ENCODE data around the gene DCAF10. TPM values are rescaled to one million over a fixed set of nuclear protein-coding genes. Genes with fewer than 3 reads are reported as not detected.

DCAF10 gene
- total RNA-seq, 2 donors from 2014 or later, result 16.9 to 19.1 TPM

DNA sequence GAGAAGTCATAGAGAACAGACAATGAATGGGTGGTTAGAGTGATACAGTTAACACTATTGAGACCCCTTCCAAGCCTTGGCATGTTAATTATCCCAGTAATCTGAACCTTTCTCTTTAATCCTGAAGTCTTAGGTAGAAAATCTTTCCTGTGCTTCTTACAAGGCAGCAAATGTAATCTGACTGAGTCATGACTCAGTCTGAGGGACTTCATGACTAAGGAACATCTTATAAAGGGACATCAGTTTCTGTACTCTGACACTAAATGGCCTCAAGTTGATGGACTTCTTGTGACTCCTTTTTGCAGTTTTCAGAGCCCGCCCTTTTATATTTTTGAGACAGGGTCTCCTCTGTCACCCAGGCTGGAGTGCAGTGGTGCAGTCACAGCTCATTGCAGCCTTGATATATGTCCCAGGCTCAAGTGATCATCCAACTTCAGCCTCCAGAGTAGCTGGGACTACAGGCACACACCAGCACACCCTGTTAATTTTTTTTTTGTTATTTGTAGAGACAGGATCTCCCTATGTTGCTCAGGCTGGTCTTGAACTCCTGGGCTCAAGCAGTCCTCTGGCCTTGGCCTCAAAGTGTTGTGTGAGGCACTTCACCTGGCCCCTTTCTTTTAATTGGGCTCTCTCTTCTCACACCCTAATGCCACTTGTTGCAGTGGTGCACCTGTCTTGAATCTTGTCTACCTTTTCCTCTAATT is 25.2 kb upstream of the DCAF10 start:
- Mint-ChIP-seq H3K4me3 (no peak overlapping the region), H3K27ac (no peak overlapping the region), H3K4me1 (ENCODE audit: low read depth in 2 of 2) (peaks cover 0 to 8% of the 10 kb centered on the region in 2 donors), H3K9me3 (no peaks in the 10 kb centered on the region), H3K36me3 (peaks cover 13% of the 10 kb centered on the region), H3K27me3 (no peaks in the 10 kb centered on the region)
- no peak for DNase-seq (ENCODE audit: low spot score)
- ATAC-seq, result no peak

DNA sequence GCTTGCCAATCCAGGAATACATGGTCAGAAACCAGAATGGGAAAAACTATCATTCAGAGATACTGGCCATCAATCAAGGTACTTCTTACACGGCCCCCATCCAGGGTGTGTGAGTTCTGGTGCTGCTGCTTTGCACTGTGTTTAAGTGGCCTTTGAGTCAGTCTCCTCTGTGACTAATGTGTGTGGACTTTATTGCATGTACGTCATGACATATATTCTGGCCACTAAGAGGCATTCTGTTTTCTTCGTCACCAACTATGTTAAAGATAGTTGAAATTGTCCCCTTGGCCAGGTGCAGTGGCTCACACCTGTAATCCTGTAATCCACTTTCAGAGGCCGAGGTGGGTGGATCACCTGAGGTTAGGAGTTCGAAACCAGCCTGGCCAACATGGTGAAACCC is 24.3 kb upstream of the DCAF10 start:
- Mint-ChIP-seq H3K4me3 (no peak overlapping the region), H3K9me3 (no peaks in the 10 kb centered on the region), H3K27ac (no peak overlapping the region), H3K27me3 (no peaks in the 10 kb centered on the region), H3K36me3 (peaks cover 23% of the 10 kb centered on the region), H3K4me1 (ENCODE audit: low read depth in 2 of 2) (peaks cover 8 to 9% of the 10 kb centered on the region in 2 donors)
- DNase-seq (ENCODE audit: low spot score) (no peak), ATAC-seq (no peak)

DNA sequence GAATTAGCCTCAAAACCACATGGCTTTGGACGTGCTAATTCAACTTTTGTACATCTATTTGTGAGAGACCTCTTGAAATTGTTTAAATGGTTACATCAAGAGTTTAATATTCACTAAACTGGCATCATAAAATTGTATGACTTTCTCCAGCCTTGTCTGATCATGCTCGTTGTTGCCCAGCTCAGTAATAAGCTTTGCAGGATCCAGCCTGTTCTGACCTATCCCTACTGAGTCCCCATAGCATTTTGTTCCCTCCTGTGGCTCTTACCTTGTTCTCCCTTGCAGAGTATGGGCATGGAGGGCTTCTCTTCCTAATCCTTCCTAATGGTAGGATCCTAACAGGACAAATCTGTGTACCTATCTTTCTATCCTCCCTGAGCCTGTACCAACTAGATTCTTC is 22.1 kb upstream of the DCAF10 start:
- H3K27ac Mint-ChIP-seq, result peak overlapping the region in 1 of 2 donors; percentile 20
- H3K4me3 Mint-ChIP-seq, result no peak overlapping the region
- peaks cover 25 to 29% of the 10 kb centered on the region in 2 donors for H3K4me1 Mint-ChIP-seq (ENCODE audit: low read depth in 2 of 2)
- no peaks in the 10 kb centered on the region for H3K9me3 Mint-ChIP-seq
- H3K27me3 Mint-ChIP-seq, result no peaks in the 10 kb centered on the region
- peaks cover 43% of the 10 kb centered on the region for H3K36me3 Mint-ChIP-seq
- no peak for ATAC-seq
- DNase-seq (ENCODE audit: low spot score), result no peak

DNA sequence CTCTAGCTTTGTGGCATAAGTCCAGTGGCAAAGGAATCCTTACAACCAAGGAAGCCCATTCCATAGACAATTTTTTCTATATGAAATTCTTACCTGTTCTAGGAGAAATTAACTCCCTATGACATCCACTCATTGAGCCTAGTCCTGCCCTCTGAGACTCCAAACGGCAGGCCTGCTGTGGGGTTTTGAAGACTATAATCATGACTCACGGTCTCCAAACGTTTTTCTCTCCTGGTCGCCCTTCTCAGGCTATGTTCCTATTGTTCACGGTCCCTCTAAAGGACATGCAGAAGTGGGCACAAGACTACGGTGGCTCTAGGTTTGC is 16.3 kb upstream of the DCAF10 start:
- ATAC-seq (no peak), DNase-seq (ENCODE audit: low spot score) (no peak)
- Mint-ChIP-seq H3K36me3 (peaks cover 31% of the 10 kb centered on the region), H3K27ac (peak overlapping the region; percentile 99), H3K27me3 (peaks cover 0 to 2% of the 10 kb centered on the region in 2 donors), H3K9me3 (no peaks in the 10 kb centered on the region), H3K4me3 (peak overlapping the region; percentile 99), H3K4me1 (ENCODE audit: low read depth in 2 of 2) (peaks cover 27 to 38% of the 10 kb centered on the region in 2 donors)

DNA sequence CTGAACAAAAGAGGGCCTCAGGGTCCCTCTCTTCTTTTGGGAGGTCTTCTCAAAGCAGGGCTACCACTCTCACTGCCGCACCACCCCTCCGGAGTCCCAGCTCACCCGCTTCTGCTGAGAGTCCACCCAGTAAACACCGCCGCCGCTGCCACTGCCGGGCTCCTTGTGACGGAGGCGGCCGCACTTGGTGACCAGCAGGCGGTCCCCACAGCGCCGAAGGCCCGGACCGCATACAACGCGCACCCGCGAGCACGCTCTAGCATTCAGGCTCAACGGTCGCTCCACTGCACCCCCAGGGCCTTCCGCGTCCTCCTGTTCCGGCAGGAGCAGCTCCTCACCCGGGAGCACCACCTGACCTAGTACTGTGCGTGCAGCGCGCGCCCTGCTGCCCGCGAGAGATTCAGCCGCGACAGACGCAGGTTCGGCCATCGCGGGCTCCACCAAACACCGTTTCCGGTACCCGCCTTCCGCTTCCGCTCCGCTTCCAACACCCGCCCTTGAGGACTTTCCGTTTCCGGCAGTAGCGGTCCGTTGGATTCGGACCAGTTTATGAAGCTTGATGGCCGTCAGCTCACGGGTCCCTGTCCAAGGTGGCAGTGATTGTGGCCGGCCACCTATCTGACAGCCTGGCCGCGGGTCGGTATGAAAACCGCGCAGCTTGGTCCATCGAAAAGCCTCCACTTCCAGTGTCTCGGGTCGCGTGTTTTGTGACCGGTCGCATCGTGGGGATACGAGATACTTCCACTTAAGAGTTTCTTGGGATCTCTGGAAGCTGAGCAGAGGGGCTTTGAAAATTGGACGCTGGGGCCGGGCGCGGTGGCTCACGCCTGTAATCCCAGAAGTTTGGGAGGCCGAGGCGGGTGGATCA is 15.7 kb upstream of the DCAF10 start, which contains the start of gene EXOSC3:
Gene EXOSC3 (minus strand): TSS at position 449 of the 868 bp plus-strand sequence. CDS start 20 bp downstream, at position 429.
- peak within 1 kb of the TSS; percentile 99 for H3K4me3 Mint-ChIP-seq
- no peaks in the 10 kb centered on the region for H3K9me3 Mint-ChIP-seq
- peaks cover 27 to 38% of the 10 kb centered on the region in 2 donors for H3K4me1 Mint-ChIP-seq (ENCODE audit: low read depth in 2 of 2)
- DNase-seq (ENCODE audit: low spot score) (peak; percentile 93), ATAC-seq (peak; percentile 94 to 95)
- H3K27me3 Mint-ChIP-seq, result peaks cover 0 to 2% of the 10 kb centered on the region in 2 donors
- H3K27ac Mint-ChIP-seq, result peak within 1 kb of the TSS; percentile 99
- H3K36me3 Mint-ChIP-seq, result peaks cover 31% of the 10 kb centered on the region

DNA sequence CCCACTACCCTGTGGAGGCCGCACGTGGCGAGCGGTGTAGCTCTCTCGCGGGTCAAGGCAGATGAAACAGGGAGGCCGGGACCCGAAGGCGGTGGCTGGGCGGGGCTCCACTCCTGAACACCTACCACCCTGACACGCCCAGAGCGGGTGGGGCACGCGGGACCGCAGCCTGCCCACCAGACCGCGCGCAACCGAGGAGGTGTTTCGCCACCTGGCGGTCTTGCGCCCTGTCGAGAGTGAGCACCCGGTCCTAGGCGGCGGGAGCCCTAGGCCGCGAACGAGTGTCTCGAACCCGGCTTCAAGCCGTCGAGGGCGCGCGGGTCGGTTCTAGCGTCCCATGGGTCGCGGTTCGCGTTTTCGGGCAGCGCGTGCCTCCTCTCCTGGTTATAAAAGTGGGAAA is 13.5 kb upstream of the DCAF10 start:
- no peak overlapping the region for H3K27ac Mint-ChIP-seq
- no peak overlapping the region for H3K4me3 Mint-ChIP-seq
- H3K4me1 Mint-ChIP-seq (ENCODE audit: low read depth in 2 of 2), result peaks cover 20 to 22% of the 10 kb centered on the region in 2 donors
- ATAC-seq (no peak), DNase-seq (ENCODE audit: low spot score) (no peak)
- peaks cover 0 to 7% of the 10 kb centered on the region in 2 donors for H3K27me3 Mint-ChIP-seq
- H3K36me3 Mint-ChIP-seq, result peaks cover 13% of the 10 kb centered on the region
- H3K9me3 Mint-ChIP-seq, result no peaks in the 10 kb centered on the region

DNA sequence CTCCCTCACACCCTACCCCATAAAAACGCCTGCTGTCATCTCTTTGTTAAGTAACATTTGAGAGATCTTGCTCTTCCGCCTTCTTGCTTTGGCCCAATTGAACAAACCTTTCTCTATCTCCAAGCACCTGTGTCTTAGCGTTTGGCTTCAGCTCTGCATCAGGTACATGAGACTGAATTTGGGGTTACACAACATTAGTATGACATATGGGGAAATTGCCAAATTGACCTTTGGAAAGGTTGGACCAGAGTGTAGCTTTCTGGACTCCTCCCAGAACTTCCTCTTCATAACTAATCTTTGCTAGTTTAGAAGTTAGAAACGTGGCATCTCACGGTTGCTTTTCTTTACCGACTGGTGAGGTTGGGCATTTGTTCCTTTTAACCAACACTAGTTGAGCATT is 12.3 kb upstream of the DCAF10 start:
- Mint-ChIP-seq H3K27me3 (peaks cover 0 to 7% of the 10 kb centered on the region in 2 donors), H3K9me3 (no peaks in the 10 kb centered on the region), H3K27ac (no peak overlapping the region), H3K4me3 (no peak overlapping the region), H3K36me3 (peaks cover under 1% of the 10 kb centered on the region), H3K4me1 (ENCODE audit: low read depth in 2 of 2) (peaks cover 9 to 10% of the 10 kb centered on the region in 2 donors)
- DNase-seq (ENCODE audit: low spot score), result no peak
- ATAC-seq, result no peak

DNA sequence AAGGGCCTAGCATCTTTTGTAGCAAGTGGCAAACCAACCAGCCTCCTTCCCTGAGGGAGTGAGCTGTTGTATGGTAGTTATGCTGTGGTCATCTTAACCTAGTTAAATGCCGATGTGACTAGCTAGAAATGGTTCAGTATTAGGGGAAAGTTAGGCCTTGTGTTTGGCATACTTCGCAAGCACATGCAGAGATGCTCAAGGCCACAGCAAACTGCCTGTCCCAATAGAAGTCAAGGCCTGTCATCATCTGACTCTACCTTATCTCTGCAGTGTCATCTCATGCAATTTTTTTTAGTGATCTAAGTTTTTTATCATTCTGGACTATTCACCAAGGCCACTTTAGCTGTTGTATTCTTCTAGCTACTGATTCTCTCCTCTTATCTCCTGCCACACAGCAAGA is 10.5 kb upstream of the DCAF10 start:
- DNase-seq (ENCODE audit: low spot score) (no peak), ATAC-seq (no peak)
- Mint-ChIP-seq H3K4me1 (ENCODE audit: low read depth in 2 of 2) (peaks cover 1 to 3% of the 10 kb centered on the region in 2 donors), H3K36me3 (no peaks in the 10 kb centered on the region), H3K27ac (no peak overlapping the region), H3K4me3 (no peak overlapping the region), H3K9me3 (no peaks in the 10 kb centered on the region), H3K27me3 (peaks cover 0 to 8% of the 10 kb centered on the region in 2 donors)

DNA sequence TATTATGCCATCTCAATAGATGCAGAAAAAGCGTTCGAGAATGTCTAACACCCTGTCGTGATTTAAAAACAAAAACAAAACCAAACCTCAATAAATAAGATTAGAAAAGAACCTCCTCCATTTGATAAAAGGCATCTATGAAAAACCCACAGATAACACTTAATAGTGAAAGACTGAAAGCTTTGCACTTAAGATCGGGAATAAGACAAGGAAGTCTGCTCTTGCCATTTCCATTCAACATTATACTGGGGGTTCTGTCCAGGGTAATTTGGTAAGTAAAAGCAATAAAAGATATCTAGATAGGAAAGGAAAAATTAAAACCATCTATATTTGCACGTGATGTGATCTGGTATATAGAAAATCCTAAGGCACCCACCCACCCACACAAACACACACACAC is 8.5 kb upstream of the DCAF10 start:
- no peak overlapping the region for H3K27ac Mint-ChIP-seq
- ATAC-seq (no peak), DNase-seq (ENCODE audit: low spot score) (no peak)
- no peaks in the 10 kb centered on the region for H3K9me3 Mint-ChIP-seq
- no peaks in the 10 kb centered on the region for H3K4me1 Mint-ChIP-seq (ENCODE audit: low read depth in 2 of 2)
- peaks cover 0 to 10% of the 10 kb centered on the region in 2 donors for H3K27me3 Mint-ChIP-seq
- H3K36me3 Mint-ChIP-seq, result peaks cover 5% of the 10 kb centered on the region
- no peak overlapping the region for H3K4me3 Mint-ChIP-seq

DNA sequence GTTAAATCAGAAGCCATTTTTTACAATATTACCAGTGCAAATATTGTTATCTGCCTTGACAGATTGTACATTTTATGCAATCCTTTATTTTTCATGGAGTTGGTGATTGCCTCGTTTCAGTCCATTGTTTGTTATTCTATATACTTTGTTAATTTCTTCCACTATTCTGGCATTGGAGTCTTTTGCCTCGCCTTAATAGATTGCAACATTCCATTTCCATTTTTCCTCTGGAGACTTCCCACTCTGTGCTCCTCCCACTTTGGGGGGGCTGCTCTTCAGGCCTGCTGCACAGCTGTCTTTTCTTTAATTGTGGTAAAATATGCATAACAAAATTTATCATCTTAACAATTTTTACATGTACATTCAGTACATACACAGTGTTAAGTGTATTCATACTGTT is 4.4 kb upstream of the DCAF10 start:
- peaks cover 5% of the 10 kb centered on the region for H3K36me3 Mint-ChIP-seq
- H3K27ac Mint-ChIP-seq, result no peak overlapping the region
- peaks cover 0 to 5% of the 10 kb centered on the region in 2 donors for H3K27me3 Mint-ChIP-seq
- H3K4me1 Mint-ChIP-seq (ENCODE audit: low read depth in 2 of 2), result peaks cover 10 to 13% of the 10 kb centered on the region in 2 donors
- H3K9me3 Mint-ChIP-seq, result no peaks in the 10 kb centered on the region
- ATAC-seq (no peak), DNase-seq (ENCODE audit: low spot score) (no peak)
- H3K4me3 Mint-ChIP-seq, result no peak overlapping the region

DNA sequence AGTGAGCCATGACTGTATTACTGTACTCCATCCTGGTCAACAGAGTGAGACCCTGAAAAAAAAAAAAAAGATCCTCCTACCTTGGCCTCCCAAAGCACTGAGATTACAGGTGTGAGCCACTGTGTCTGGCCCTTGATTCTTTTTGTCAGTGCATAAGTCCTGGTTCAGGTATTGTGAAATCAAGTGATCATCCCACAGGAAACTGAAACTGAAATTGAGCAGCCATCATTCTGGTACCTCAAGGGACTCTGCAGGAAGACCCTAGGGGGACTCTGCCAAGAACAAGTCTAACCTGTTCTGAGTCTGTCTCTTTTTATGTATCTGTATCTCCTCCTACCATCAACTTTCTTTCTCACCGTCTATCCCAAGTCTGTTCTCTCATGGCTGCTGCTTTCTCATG is 1.9 kb upstream of the DCAF10 start:
- DNase-seq (ENCODE audit: low spot score) (no peak), ATAC-seq (peak in 1 of 2 donors; percentile 43)
- Mint-ChIP-seq H3K4me3 (peak overlapping the region; percentile 87), H3K36me3 (peaks cover 5% of the 10 kb centered on the region), H3K9me3 (no peaks in the 10 kb centered on the region), H3K4me1 (ENCODE audit: low read depth in 2 of 2) (peaks cover 23% of the 10 kb centered on the region in 2 donors), H3K27ac (peak overlapping the region; percentile 2 to 45), H3K27me3 (peaks cover 0 to 3% of the 10 kb centered on the region in 2 donors)

DNA sequence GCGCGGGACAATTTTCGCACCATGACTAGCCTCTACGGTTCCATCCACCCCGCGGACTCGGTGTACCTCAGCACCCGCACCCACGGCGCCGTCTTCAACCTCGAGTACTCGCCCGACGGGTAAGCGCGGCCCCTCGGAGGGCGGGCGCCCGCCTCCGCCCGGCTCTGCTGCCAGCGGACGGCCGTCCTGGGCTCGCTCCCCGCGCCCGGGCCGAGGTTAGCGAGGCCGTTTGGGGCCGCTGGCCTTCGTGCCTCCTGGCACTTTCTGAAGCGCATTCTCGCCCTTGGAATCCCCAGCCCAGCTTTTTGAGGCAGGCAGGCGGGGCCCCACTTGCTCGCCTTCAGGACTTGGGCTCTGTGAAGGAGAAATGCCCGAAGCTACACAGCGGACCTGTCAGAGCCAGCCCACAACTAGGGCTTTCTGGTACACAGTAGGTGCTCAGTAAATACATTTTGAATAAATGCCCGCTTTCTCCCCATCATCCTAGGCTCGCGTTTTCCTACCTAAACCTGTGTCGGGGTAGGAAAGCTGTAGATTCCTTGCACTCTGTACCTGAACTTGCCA is 772 bp downstream of the DCAF10 start:
- Mint-ChIP-seq H3K9me3 (no peaks in the 10 kb centered on the region), H3K27me3 (no peaks in the 10 kb centered on the region), H3K4me3 (peak overlapping the region; percentile 87), H3K27ac (peak overlapping the region; percentile 55 to 85), H3K36me3 (peaks cover 5% of the 10 kb centered on the region), H3K4me1 (ENCODE audit: low read depth in 2 of 2) (peaks cover 27 to 29% of the 10 kb centered on the region in 2 donors)
- no peak for DNase-seq (ENCODE audit: low spot score)
- ATAC-seq, result peak; percentile 66 to 72

DNA sequence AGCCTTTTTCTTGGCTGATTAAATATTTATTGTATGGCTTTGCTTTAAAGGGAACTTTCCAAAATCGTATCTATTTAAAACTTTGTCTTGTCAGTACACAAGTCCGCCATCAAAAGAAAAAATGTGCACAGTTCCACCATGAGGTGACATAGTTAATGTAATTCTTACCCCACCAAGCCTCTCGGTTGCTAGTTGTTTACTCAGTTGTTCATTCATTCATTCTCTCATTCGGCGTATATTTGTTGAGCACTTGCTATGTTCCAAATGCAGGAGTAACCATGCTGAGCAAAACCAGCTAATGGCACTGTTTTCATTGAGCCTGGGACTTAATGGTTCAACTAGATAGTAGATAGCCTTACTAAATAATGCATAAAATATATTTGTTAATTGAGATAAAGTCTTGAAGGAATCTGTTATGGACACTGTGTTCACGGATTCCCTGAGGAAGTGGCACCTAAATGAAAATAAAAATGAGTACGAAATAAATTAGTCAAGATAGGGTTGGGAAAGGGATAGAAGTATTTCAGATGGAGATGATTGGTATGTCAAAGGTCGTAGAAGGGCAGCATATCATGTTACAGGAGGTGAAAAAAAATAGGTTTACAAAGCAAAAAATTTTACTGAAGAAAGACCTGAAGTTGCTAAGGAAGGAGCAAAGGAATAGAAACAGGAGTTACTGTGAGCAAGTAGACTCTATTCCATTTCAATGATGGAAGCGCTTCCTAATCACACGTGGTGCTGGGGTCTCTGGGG is 1.5 kb downstream of the DCAF10 start:
- no peak for DNase-seq (ENCODE audit: low spot score)
- no peaks in the 10 kb centered on the region for H3K27me3 Mint-ChIP-seq
- no peak for ATAC-seq
- H3K27ac Mint-ChIP-seq, result peak overlapping the region; percentile 55 to 85
- H3K36me3 Mint-ChIP-seq, result no peaks in the 10 kb centered on the region
- H3K4me1 Mint-ChIP-seq (ENCODE audit: low read depth in 2 of 2), result peaks cover 29% of the 10 kb centered on the region in 2 donors
- peak overlapping the region; percentile 87 for H3K4me3 Mint-ChIP-seq
- no peaks in the 10 kb centered on the region for H3K9me3 Mint-ChIP-seq

Measured in natural killer cell treated with Interleukin-12 subunit alpha and Interleukin-12 subunit beta and Interleukin-15 and Interleukin-18, amount 100 ng/mL, for 72 hours (primary cell).